GM12873 (cell line): ENCODE data around the gene LMO3.

Experiments
- TF ChIP-seq, protein P1 (sequence below): IDR thresholded peaks from 2 replicates; pipeline ENCODE4 v1.5.1; 2012; ENCODE audit warnings: low read depth, mild to moderate bottlenecking, moderate library complexity, low read length, control low read depth; ENCODE audit not compliant: insufficient read depth; ENCODE audit errors: missing control alignments

Gene LMO3

DNA sequence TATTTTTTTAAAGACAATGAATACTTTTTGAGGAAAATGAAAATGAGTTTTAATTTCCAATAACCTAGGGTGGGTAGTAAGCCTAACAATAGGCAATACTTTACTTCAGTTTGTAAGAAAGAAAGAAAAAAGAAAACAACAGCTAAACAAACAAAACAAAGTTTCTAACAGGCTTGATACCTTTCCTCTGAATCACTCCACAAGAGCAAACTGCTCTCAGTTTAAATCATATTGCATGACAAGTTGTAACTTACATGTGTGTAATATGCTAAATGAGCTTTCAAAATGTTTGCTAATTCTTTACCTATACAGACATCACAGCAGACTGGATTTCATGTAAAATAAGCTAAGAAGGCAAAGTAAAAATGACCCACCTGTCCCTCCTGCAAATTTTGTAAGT lies 6.7 kb upstream of the LMO3 start:
- TF ChIP-seq, protein P1, sequence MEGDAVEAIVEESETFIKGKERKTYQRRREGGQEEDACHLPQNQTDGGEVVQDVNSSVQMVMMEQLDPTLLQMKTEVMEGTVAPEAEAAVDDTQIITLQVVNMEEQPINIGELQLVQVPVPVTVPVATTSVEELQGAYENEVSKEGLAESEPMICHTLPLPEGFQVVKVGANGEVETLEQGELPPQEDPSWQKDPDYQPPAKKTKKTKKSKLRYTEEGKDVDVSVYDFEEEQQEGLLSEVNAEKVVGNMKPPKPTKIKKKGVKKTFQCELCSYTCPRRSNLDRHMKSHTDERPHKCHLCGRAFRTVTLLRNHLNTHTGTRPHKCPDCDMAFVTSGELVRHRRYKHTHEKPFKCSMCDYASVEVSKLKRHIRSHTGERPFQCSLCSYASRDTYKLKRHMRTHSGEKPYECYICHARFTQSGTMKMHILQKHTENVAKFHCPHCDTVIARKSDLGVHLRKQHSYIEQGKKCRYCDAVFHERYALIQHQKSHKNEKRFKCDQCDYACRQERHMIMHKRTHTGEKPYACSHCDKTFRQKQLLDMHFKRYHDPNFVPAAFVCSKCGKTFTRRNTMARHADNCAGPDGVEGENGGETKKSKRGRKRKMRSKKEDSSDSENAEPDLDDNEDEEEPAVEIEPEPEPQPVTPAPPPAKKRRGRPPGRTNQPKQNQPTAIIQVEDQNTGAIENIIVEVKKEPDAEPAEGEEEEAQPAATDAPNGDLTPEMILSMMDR = no peak

DNA sequence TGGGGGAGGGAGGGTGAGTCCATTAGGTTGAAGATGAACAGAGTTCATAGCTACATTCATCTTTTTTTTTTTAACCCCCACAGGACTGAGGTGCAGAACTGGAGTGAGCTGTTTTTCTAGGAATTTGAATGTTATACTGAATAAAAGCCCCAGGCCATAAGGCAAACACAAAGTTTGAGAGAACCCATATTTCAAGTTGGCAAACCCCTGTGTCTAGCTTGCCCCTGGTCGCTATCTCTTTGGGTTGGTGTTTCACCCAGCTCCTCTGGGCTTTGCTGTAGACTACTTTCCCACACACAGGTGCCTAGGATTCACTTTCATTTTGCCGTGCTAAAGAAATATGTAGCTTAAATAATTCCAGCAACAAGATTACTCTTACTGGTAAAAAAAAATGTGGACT lies 5.2 kb upstream of the LMO3 start:
- TF ChIP-seq, protein P1 = no peak

DNA sequence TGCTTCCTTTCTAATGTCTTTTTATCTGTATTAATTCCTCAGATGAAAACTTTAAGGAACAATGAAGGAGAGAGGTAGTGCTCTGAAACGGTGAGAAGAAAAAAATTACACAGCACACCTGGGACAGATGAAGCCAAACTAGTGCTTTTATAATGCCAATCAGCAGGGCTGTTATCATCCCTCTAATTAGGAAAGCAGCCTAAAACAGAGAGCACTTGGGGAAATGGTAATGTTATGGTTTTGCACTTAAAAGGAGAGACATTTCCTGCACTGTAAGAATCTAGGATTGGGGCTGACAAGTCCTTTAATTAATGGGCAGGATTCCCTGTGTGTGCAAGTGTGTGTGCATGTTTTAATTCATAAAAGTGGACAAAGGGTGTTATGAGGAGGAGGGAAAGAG lies 4.8 kb upstream of the LMO3 start:
- TF ChIP-seq, protein P1 = no peak

- TF ChIP-seq, protein P1 = no peak
These were observed 4.1 kb upstream of the LMO3 start for GRCh38 chr12:16610001-16610585.

DNA sequence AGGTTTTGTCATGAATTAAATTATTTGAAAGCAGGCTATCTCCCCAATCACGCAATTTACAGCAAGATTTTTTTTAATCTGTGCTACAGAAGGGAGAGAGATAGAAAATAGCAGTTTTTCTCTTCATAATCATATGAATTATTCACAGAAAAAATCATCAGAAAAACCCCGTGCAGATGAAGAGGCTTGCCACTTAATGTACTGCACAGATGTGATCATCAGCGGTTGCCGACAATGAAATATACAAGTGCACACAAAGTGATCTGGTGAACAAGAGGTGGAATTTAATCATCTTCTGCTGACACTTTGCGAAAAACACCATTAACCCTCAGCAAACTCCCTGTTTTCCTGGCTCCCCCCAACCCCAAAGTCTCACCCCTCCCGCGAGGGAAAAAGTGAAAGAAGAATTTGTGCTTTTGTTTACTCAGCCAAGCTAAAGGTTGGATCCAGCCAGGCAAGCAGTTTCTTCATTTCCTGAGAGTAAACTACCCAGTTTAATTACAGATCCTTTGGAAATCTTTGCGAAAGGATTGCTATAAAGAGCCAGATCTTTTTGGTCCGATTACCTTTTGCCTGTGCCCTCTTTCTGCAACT lies 3.1 kb upstream of the LMO3 start:
- TF ChIP-seq, protein P1 = no peak

- TF ChIP-seq, protein P1 = no peak
These were observed 2.2 kb upstream of the LMO3 start for GRCh38 chr12:16607906-16608775.

GRCh38 chr12:16606991-16607390 lies 1.0 kb upstream of the LMO3 start:
- TF ChIP-seq, protein P1 = no peak
